HepG2 (cell line): ENCODE data around the gene HYAL1. TPM values are rescaled to one million over a fixed set of nuclear protein-coding genes. Genes with fewer than 3 reads are reported as not detected.
A peak's percentile ranks its signal among the peaks of the same experiment; 100 is the strongest.

ENCODE experiments used
- CENPBD1 ChIP-seq: sonication (generic); formaldehyde crosslinking; IDR thresholded peaks from 2 replicates; pipeline ENCODE4 v1.8.0; 2022; ENCODE audit warnings: missing genetic modification reagents, low read depth, mild to moderate bottlenecking, borderline replicate concordance
- CENPX ChIP-seq: sonication (generic); formaldehyde crosslinking; IDR thresholded peaks from 2 replicates; pipeline ENCODE4 v1.9.0; 2021; ENCODE audit warnings: mild to moderate bottlenecking, missing genetic modification reagents, moderate library complexity
- CHCHD3 ChIP-seq: sonication (generic); formaldehyde crosslinking; IDR thresholded peaks from 2 replicates; pipeline ENCODE4 v1.8.0; 2022; ENCODE audit warnings: mild to moderate bottlenecking, missing genetic modification reagents, moderate library complexity
- FOXP1 ChIP-seq, 2 experiments: fragments of 450-650 bp in 1 of 2; IDR thresholded peaks; 2 replicates each; pipeline ENCODE4 v1.6.1; 2017 to 2018; ENCODE audit warnings: antibody characterized with exemption in 1 of 2
- GABPB1 ChIP-seq: IDR thresholded peaks from 2 replicates; pipeline ENCODE4 v1.6.1; 2016; ENCODE audit warnings: mild to moderate bottlenecking, missing genetic modification reagents, moderate library complexity, missing compliant biosample characterization
- GMEB1 ChIP-seq: sonication (generic); formaldehyde crosslinking; IDR thresholded peaks from 2 replicates; pipeline ENCODE4 v1.5.1; 2020; ENCODE audit warnings: missing genetic modification reagents, mild to moderate bottlenecking, borderline replicate concordance
- HNRNPK ChIP-seq: fragments of 200-400 bp; formaldehyde crosslinking; IDR thresholded peaks from 2 replicates; pipeline ENCODE4 v1.6.1; 2018; ENCODE audit warnings: low read length, low read depth, moderate library complexity, mild to moderate bottlenecking; ENCODE audit not compliant: poor library complexity, severe bottlenecking
- ISL2 ChIP-seq: sonication (generic); formaldehyde crosslinking; IDR thresholded peaks from 2 replicates; pipeline ENCODE4 v1.5.0; 2020; ENCODE audit warnings: missing genetic modification reagents
- MYC ChIP-seq: sonication (generic); formaldehyde crosslinking; IDR thresholded peaks from 2 replicates; pipeline ENCODE4 v1.9.0; 2021; ENCODE audit warnings: missing genetic modification reagents, borderline replicate concordance
- NR0B2 ChIP-seq: sonication (generic); formaldehyde crosslinking; IDR thresholded peaks from 2 replicates; pipeline ENCODE4 v1.4.0; 2020; ENCODE audit warnings: mild to moderate bottlenecking, missing genetic modification reagents
- PATZ1 ChIP-seq: sonication (generic); formaldehyde crosslinking; IDR thresholded peaks from 2 replicates; pipeline ENCODE4 v1.4.0; 2020; ENCODE audit warnings: missing genetic modification reagents
- PBX2 ChIP-seq: IDR thresholded peaks from 2 replicates; pipeline ENCODE4 v1.6.1; 2016; ENCODE audit warnings: control low read depth
- PLRG1 ChIP-seq: fragments of 450-650 bp; conservative IDR thresholded peaks from 2 replicates; pipeline ENCODE4 v1.6.1; 2016
- RBAK ChIP-seq: sonication (generic); formaldehyde crosslinking; IDR thresholded peaks from 2 replicates; pipeline ENCODE4 v1.5.1; 2020; ENCODE audit warnings: mild to moderate bottlenecking, missing genetic modification reagents
- SIN3B ChIP-seq: fragments of 150-350 bp; IDR thresholded peaks from 2 replicates; pipeline ENCODE4 v1.6.1; 2014; ENCODE audit warnings: low read length
- SOX5 ChIP-seq: IDR thresholded peaks from 2 replicates; pipeline ENCODE4 v1.6.1; 2016; ENCODE audit warnings: borderline replicate concordance
- SP2 ChIP-seq: sonication (generic); formaldehyde crosslinking; IDR thresholded peaks from 2 replicates; pipeline ENCODE4 v1.5.1; 2020; ENCODE audit warnings: mild to moderate bottlenecking, missing genetic modification reagents
- ZNF589 ChIP-seq: sonication (generic); formaldehyde crosslinking; conservative IDR thresholded peaks from 2 replicates; pipeline ENCODE4 v1.8.0; 2022; ENCODE audit warnings: mild to moderate bottlenecking, moderate library complexity, missing genetic modification reagents
- ZNF639 ChIP-seq: conservative IDR thresholded peaks from 2 replicates; pipeline ENCODE4 v1.6.1; 2018; ENCODE audit warnings: missing genetic modification reagents
- ZXDC ChIP-seq: sonication (generic); formaldehyde crosslinking; IDR thresholded peaks from 2 replicates; pipeline ENCODE4 v1.5.0; 2020; ENCODE audit warnings: mild to moderate bottlenecking, missing genetic modification reagents
- polyA plus RNA-seq, 8 experiments: library from polyadenylated mRNA; depleted of rRNA in 3 of 8; stranded (reverse) in 7 of 8; unstranded in 1 of 8; fragments of >200 nt; fragmentation: Illumina TruSeq in 4 of 8; extraction: Trizol in 4 of 8; gene quantifications; 2 replicates each; pipeline versions ENCODE4 v1.2.1 to v1.2.3, GENCODE V29; 2011 to 2016; ENCODE audit warnings: low read depth in 4 of 8, missing spikeins in 1 of 8, mixed read lengths in 1 of 8; ENCODE audit not compliant: insufficient read depth in 1 of 8
- total RNA-seq, 5 experiments: library from RNA; depleted of rRNA; stranded (reverse); fragments of >200 nt; fragmentation: Illumina TruSeq; extraction: Trizol; gene quantifications; 2 replicates each; pipeline ENCODE4 v1.2.3, GENCODE V29; 2016; ENCODE audit warnings: low read depth in 1 of 5

The HYAL1 gene
- total and polyA plus RNA-seq, 2 of the 13 experiments (the other 11 are each of a cell fraction or from before 2014, with no cell fraction given): 76.5 to 193 TPM

GRCh38 chr3:50264383-50264963 lies 38.9 kb downstream of the HYAL1 start (continued):
- TF ChIP-seq ZNF639 (CRISPR knock-in tag): no peak
- TF ChIP-seq SOX5 (CRISPR knock-in tag): peak; percentile 59; the same call in 1 of the 2 replicates
- TF ChIP-seq SP2: no peak
- TF ChIP-seq PBX2: no peak
- TF ChIP-seq ISL2 (CRISPR knock-in tag): peak; percentile 37; the same call in 1 of the 2 replicates
- no peak for TF ChIP-seq CHCHD3 (CRISPR knock-in tag)
- TF ChIP-seq ZXDC (CRISPR knock-in tag): 0 out of 2 replicates have a peak, but pooled peaks have one; percentile 19
- TF ChIP-seq ZNF589: no peak
- peak; percentile 44; the same call in 1 of the 2 replicates for TF ChIP-seq GABPB1 (CRISPR knock-in tag)
- 0 out of 2 replicates have a peak, but pooled peaks have one; percentile 10 for TF ChIP-seq FOXP1 (IDR thresholded peaks at IDR 0.05)
- TF ChIP-seq FOXP1 (CRISPR knock-in tag; IDR thresholded peaks at IDR 0.05): 0 out of 2 replicates have a peak, but pooled peaks have one; percentile 4
- no peak for TF ChIP-seq SIN3B
- TF ChIP-seq CENPX (CRISPR knock-in tag): no peak
- no peak for TF ChIP-seq GMEB1 (CRISPR knock-in tag)
- peak; percentile 29; the same call in 1 of the 2 replicates for TF ChIP-seq MYC (CRISPR knock-in tag)
- TF ChIP-seq NR0B2 (CRISPR knock-in tag): no peak
- TF ChIP-seq CENPBD1 (CRISPR knock-in tag): no peak
- no peak for TF ChIP-seq PLRG1
- TF ChIP-seq HNRNPK: no peak
- peak; percentile 91 for TF ChIP-seq PATZ1
- TF ChIP-seq RBAK (CRISPR knock-in tag): no peak
